NCI-H1105 treated with DMSO at 0.1 percent for 48 hours (cell line): ENCODE results near the gene HJURP.

Experiments used
- DNase-seq: peaks from one replicate; lab custom pipeline; 2025; lab: John Stamatoyannopoulos, UW

The HJURP gene

GRCh38 chr2:233794128-233794658 lies 60.1 kb downstream of the HJURP start:
- DNase-seq = no peak

- no peak for DNase-seq
Observed at GRCh38 chr2:233793465-233794127, 60.7 kb downstream of the HJURP start.

- no peak for DNase-seq
Observed at GRCh38 chr2:233792720-233793119, 61.6 kb downstream of the HJURP start.

DNA sequence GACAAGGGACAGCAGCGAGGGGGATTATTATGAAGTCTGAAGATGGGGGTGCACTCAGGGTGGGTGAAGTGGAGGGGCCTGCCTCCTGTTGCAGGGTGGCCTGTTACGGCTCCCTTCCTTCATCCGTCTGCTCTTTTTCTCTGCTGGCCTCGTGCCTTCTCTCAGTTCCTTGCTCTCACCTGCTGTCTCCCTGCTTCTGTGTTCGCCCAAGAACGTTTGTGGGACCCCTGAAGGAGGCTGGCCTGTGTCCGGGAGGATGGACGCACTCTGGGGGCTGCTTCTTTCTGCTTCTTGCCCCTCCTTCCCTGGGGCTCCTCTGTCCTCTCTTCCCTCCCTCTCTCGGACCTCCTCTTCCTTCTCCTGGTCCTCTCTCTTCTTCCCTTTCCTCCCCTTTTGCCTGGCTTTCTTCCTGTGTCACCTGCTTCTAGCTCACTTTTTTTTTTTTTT lies 62.4 kb downstream of the HJURP start:
- no peak for DNase-seq

DNA sequence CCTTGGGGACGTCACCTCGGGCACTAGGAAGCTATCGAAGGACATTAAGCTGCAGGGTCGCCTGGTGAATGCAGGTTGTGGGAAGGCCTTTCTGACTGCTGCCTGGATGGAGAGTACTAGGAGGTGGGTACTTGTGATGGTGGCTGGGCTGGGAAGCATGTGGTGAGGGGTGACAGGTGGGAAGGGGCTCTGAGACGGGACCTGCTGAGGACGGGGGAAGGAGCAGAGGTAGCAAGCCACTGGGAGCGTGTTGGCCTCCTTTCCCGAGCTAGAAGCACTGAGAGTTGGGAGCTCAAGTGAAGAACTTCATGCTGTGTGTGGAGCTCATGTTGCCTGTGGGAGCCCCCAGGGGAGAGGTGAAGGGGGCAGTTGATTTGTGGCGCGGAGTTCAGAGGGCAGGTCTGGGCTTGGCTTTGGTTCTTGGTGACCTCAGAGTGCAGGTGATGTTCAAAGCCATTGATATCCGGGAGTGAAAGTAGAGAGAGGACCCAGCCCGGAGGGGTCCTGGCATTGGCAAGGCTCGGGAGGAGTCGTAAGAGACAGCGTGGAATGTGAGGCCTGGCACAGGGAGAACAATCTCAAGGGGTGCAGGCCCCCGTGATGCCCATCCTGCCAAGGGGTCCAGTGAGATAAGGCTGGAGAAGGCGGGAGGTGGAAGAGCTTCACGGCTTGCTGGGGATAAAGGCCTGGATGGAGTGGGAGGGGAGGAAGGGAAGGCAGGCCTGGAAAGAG lies 63.0 kb downstream of the HJURP start:
- no peak for DNase-seq

- DNase-seq = no peak
Observed at GRCh38 chr2:233789554-233789953, 64.8 kb downstream of the HJURP start.
